ENCODE measurements around the gene GRM5.

The GRM5 gene

DNA sequence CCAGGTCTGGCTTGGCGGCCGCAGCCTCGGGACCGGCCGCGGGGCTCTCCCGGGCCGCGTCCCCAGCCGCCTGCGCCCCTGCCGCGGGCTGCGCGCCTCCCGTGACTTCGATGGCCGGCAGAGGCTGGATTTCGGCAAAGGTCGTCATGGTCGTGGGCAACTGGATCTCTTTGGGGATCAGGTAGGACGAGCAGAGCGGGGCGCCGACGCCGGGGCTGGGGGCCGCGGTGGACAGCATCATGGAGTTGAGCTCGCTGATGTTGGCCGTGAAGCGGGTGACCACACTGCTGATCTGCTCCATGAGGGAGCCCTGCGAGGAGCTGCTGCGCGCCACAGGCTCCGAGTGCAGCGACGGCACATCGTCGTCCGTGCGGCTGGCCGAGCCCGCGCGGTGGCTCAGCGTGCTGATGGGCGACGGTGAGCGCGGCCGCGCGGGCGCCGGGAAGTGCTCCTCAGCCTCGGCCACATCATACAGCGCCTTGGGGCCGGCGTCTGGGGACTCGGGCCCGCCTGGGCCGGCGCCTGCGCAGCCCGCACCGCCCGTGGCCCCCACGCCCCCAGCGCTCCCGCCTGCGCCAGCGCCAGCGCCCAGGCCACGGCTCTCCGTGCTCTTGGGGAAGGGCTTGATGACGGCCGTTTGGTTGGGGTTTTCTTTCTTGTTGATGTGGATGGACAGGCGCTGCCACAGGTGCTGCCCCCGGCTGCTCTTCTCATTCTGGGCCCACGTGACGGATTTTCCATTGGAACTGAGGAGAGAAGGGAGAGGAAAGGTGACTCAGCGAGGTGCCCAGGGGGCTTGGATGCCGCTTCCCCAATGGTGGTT is 556.8 kb downstream of the GRM5 start:
- Histone ChIP-seq H3K4me3 (replicated peaks; ENCODE audit: low read depth, low read length) (no peak overlapping the region), H3K27me3 (replicated peaks; ENCODE audit: control insufficient read depth, insufficient read depth, low read length) (no peaks in the 10 kb centered on the region), H3K36me3 (ENCODE audit: control insufficient read depth, insufficient read depth, low read length) (no peaks in the 10 kb centered on the region)
- DNase-seq (ENCODE audit: extremely low read depth, insufficient read length): peak; percentile 48
- TF ChIP-seq, protein P1, sequence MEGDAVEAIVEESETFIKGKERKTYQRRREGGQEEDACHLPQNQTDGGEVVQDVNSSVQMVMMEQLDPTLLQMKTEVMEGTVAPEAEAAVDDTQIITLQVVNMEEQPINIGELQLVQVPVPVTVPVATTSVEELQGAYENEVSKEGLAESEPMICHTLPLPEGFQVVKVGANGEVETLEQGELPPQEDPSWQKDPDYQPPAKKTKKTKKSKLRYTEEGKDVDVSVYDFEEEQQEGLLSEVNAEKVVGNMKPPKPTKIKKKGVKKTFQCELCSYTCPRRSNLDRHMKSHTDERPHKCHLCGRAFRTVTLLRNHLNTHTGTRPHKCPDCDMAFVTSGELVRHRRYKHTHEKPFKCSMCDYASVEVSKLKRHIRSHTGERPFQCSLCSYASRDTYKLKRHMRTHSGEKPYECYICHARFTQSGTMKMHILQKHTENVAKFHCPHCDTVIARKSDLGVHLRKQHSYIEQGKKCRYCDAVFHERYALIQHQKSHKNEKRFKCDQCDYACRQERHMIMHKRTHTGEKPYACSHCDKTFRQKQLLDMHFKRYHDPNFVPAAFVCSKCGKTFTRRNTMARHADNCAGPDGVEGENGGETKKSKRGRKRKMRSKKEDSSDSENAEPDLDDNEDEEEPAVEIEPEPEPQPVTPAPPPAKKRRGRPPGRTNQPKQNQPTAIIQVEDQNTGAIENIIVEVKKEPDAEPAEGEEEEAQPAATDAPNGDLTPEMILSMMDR (IDR thresholded peaks at IDR 0.05; ENCODE audit: insufficient read depth, low read length, poor library complexity, severe bottlenecking): no peak

DNA sequence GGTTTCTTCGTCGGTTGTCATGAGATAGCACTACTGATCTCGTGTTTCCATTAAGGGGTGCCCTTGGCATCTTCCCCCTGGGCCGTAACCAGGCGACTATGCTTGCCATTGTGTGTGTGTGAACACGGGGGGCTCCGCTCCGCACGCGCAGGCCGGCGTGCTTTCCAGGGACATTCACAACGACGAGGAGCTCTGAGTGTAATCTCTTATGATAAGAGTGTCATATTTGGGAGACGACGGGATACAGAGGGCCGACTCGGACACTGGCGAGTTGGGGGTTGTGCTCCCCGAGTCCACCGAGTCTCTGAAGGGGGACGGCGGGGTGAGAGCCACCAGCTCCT is 557.4 kb downstream of the GRM5 start:
- H3K36me3 ChIP-seq (ENCODE audit: control insufficient read depth, insufficient read depth, low read length): no peaks in the 10 kb centered on the region
- DNase-seq (ENCODE audit: extremely low read depth, insufficient read length): peak; percentile 8
- TF ChIP-seq, protein P1 (IDR thresholded peaks at IDR 0.05; ENCODE audit: insufficient read depth, low read length, poor library complexity, severe bottlenecking): no peak
- no peaks in the 10 kb centered on the region for H3K27me3 ChIP-seq (replicated peaks; ENCODE audit: control insufficient read depth, insufficient read depth, low read length)
- H3K4me3 ChIP-seq (replicated peaks; ENCODE audit: low read depth, low read length): no peak overlapping the region

GRCh38 chr11:88507771-88508417 is 557.9 kb downstream of the GRM5 start:
- H3K4me3 ChIP-seq (replicated peaks; ENCODE audit: low read depth, low read length): no peak overlapping the region
- DNase-seq (ENCODE audit: extremely low read depth, insufficient read length): no peak
- H3K36me3 ChIP-seq (ENCODE audit: control insufficient read depth, insufficient read depth, low read length): no peaks in the 10 kb centered on the region
- TF ChIP-seq, protein P1 (IDR thresholded peaks at IDR 0.05; ENCODE audit: insufficient read depth, low read length, poor library complexity, severe bottlenecking): no peak
- no peaks in the 10 kb centered on the region for H3K27me3 ChIP-seq (replicated peaks; ENCODE audit: control insufficient read depth, insufficient read depth, low read length)

- H3K4me3 ChIP-seq (replicated peaks; ENCODE audit: low read depth, low read length): no peak overlapping the region
- no peaks in the 10 kb centered on the region for H3K36me3 ChIP-seq (ENCODE audit: control insufficient read depth, insufficient read depth, low read length)
- TF ChIP-seq, protein P1 (IDR thresholded peaks at IDR 0.05; ENCODE audit: insufficient read depth, low read length, poor library complexity, severe bottlenecking): no peak
- no peak for DNase-seq (ENCODE audit: extremely low read depth, insufficient read length)
- no peaks in the 10 kb centered on the region for H3K27me3 ChIP-seq (replicated peaks; ENCODE audit: control insufficient read depth, insufficient read depth, low read length)
These were observed 564.2 kb downstream of the GRM5 start for GRCh38 chr11:88501541-88501940.

DNA sequence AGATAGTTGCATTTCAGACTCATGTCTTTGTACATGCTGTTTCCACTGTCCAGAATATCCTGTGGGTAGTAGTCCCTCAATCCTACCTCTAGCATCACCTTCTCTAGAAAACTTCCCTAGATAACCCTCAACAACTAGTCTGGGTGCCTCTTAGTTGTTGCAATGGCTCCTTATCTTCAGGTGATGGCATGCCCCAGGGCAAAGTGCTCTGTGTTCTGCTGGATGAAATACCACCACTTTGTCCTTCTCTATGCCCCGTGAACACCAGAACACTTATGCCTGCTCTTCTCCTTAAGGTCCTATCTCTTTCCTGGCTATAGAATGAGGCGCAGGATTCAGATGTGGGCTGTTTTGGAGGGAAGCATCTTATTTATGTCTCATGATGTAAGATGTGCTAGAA is 569.9 kb downstream of the GRM5 start:
- Histone ChIP-seq H3K27me3 (replicated peaks; ENCODE audit: control insufficient read depth, insufficient read depth, low read length) (no peaks in the 10 kb centered on the region), H3K4me3 (replicated peaks; ENCODE audit: low read depth, low read length) (no peak overlapping the region), H3K36me3 (ENCODE audit: control insufficient read depth, insufficient read depth, low read length) (no peaks in the 10 kb centered on the region)
- TF ChIP-seq, protein P1 (IDR thresholded peaks at IDR 0.05; ENCODE audit: insufficient read depth, low read length, poor library complexity, severe bottlenecking): no peak
- DNase-seq (ENCODE audit: extremely low read depth, insufficient read length): no peak

Data from GM06990 (cell line).